Stimulated activated CD4-positive, alpha-beta T cell treated with anti-CD3 and anti-CD28 coated beads, Interleukin-12 subunit alpha, Interleukin-12 subunit beta, amount 100 ng/mL, for 24 hours (primary cell): ENCODE measurements around the gene DNPH1.

Experiments used
- DNase-seq, 2 experiments: peaks; one replicate each; pipeline ENCODE4 v3.0.0-alpha.2; 2020; ENCODE audit warnings: low read depth in 2 of 2

Gene DNPH1

GRCh38 chr6:43228951-43229802 is at the start of gene DNPH1:
DNPH1 (minus strand) TSS chr6:43229481; CDS start chr6:43229456, 25 bp downstream.
- peak; percentile 71 to 72 for DNase-seq

GRCh38 chr6:43278524-43279078 is 49.3 kb upstream of the DNPH1 start:
- no peak for DNase-seq

GRCh38 chr6:43277643-43278523 is 48.6 kb upstream of the DNPH1 start:
- no peak for DNase-seq

- no peak for DNase-seq
Observed at GRCh38 chr6:43277306-43277642, 48.0 kb upstream of the DNPH1 start.

GRCh38 chr6:43276577-43277305 is 47.5 kb upstream of the DNPH1 start:
- DNase-seq: no peak

GRCh38 chr6:43275801-43276576 is 46.7 kb upstream of the DNPH1 start:
- peak in 1 of 2 experiments; percentile 12 for DNase-seq

GRCh38 chr6:43274916-43275597 is 45.8 kb upstream of the DNPH1 start:
- DNase-seq: peak in 1 of 2 experiments; percentile 25

- no peak for DNase-seq
Observed at GRCh38 chr6:43274127-43274915, 45.0 kb upstream of the DNPH1 start.

GRCh38 chr6:43273707-43274106 is 44.4 kb upstream of the DNPH1 start:
- no peak for DNase-seq

- no peak for DNase-seq
Observed at GRCh38 chr6:43271944-43272343, 42.7 kb upstream of the DNPH1 start.

- no peak for DNase-seq
Observed at GRCh38 chr6:43271103-43271815, 42.0 kb upstream of the DNPH1 start.

- peak in 1 of 2 experiments; percentile 30 for DNase-seq
Observed at GRCh38 chr6:43269273-43270007, 40.2 kb upstream of the DNPH1 start.

- DNase-seq: no peak
Observed at GRCh38 chr6:43268782-43269272, 39.5 kb upstream of the DNPH1 start.

- DNase-seq: no peak
Observed at GRCh38 chr6:43268355-43268700, 39.0 kb upstream of the DNPH1 start.

GRCh38 chr6:43267619-43268354 is 38.5 kb upstream of the DNPH1 start:
- no peak for DNase-seq

GRCh38 chr6:43265564-43265963 is 36.3 kb upstream of the DNPH1 start:
- DNase-seq: no peak

- no peak for DNase-seq
Observed at GRCh38 chr6:43264599-43265145, 35.4 kb upstream of the DNPH1 start.
